Measurements from ENCODE around the gene PPP1R14D.

The PPP1R14D gene

DNA sequence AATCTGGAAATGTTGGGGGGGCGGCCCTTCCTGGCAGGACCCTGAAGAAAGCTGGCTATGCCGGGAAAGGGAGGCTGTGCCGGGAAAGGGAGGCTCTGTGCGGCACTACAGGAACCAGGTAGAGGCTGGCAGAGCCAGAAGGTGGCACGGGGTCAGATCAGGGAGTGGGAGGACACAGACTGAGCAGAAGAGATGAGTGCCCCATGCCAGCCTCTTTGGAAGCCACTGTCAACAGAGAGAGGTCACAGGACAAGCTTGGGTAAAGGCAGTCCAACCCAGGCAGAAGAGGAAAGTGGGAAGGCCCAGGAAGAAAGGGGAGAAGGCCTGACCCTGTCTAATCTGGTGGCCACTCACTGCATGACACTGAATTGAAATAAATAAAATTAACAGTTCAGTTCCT, 57.3 kb downstream of the PPP1R14D start:
- TF ChIP-seq, protein P1, sequence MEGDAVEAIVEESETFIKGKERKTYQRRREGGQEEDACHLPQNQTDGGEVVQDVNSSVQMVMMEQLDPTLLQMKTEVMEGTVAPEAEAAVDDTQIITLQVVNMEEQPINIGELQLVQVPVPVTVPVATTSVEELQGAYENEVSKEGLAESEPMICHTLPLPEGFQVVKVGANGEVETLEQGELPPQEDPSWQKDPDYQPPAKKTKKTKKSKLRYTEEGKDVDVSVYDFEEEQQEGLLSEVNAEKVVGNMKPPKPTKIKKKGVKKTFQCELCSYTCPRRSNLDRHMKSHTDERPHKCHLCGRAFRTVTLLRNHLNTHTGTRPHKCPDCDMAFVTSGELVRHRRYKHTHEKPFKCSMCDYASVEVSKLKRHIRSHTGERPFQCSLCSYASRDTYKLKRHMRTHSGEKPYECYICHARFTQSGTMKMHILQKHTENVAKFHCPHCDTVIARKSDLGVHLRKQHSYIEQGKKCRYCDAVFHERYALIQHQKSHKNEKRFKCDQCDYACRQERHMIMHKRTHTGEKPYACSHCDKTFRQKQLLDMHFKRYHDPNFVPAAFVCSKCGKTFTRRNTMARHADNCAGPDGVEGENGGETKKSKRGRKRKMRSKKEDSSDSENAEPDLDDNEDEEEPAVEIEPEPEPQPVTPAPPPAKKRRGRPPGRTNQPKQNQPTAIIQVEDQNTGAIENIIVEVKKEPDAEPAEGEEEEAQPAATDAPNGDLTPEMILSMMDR (IDR thresholded peaks at IDR 0.05; ENCODE audit: borderline replicate concordance, control extremely low read depth, extremely low read depth, insufficient read depth, missing control alignments), result no peak
- in situ Hi-C loops (cut with MboI; ENCODE audit: low sequenced_read_pairs, unreplicated experiment), result no loop called here
- DNase-seq (ENCODE audit: low spot score), result no peak

DNA sequence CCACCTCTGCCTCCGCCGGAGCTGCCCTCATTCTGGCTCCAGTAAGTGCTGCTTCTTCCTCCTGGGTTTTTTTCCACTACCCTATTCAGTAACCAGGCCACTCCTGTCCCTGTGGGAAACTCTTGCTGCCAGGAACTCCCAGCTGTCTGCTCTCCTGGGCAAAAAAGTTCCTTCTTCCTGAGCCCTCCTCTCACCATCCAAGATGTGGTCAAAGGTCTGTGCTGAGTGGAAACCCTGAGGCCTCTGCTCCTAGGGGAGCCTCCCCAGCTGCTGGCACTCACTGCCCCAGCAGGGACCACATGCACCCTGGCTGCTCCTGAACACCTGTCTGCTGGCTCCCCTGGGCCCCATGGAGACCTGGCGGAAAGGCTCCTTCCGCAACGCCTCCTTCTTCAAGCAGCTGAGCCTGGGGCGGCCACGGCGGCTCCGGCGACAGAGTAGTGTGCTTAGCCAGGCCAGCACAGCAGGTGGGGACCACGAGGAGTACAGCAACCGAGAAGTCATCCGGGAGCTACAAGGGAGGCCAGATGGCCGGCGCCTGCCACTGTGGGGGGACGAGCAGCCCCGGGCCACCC, 58.3 kb downstream of the PPP1R14D start:
- TF ChIP-seq, protein P1 (IDR thresholded peaks at IDR 0.05; ENCODE audit: borderline replicate concordance, control extremely low read depth, extremely low read depth, insufficient read depth, missing control alignments), result no peak
- peak; percentile 47 for DNase-seq (ENCODE audit: low spot score)
- in situ Hi-C loops (cut with MboI; ENCODE audit: low sequenced_read_pairs, unreplicated experiment), result no loop called here

DNA sequence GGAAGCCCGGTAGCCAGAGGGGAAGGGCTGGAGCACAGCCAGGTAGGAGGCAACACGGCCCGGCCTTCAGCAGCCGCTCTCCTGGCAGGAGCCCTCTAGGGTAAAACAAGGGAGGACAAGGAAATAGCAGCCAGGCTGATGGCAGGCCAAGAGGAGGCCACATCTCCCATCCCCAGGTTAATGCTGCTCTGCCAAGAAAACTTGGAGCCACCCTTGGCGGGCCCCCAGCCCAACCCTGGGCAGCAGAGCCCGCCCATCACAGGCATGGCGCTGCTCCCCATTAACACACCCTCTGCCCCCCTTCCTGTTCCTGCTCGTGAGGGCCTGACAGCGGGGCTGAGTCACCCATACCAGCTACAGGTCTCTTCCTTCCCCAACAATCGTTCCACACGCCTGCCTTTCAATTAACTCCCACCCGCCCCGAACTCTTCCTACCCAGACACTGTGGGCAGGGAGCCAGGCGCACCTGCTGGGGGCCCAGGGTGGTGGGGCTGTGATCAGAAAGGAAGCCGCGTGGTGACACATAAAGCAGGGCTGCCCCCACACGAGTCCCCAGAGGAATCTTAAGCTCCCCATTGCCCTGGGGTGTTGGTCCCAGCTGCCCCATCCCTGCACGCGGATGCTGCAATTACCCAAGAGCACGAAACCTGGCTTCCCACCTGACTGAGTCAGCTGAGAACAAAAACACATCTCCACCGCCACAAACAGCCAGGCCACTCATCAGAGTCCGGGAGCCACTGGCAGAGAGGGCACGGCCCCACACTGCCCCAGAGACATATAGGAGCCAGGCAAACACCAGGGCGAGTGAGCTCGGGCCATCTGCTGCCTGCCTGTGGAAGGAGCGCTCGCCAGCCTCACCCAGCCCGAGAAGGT, 59.0 kb downstream of the PPP1R14D start, which contains the start of gene C15orf62:
Gene C15orf62 (plus strand): TSS at position 707 of the 873 bp plus-strand sequence. CDS start 516 bp downstream, outside the sequence.
- TF ChIP-seq, protein P1 (IDR thresholded peaks at IDR 0.05; ENCODE audit: borderline replicate concordance, control extremely low read depth, extremely low read depth, insufficient read depth, missing control alignments), result no peak
- peak; percentile 75 for DNase-seq (ENCODE audit: low spot score)
- in situ Hi-C loops (cut with MboI; ENCODE audit: low sequenced_read_pairs, unreplicated experiment), result no loop called here

DNA sequence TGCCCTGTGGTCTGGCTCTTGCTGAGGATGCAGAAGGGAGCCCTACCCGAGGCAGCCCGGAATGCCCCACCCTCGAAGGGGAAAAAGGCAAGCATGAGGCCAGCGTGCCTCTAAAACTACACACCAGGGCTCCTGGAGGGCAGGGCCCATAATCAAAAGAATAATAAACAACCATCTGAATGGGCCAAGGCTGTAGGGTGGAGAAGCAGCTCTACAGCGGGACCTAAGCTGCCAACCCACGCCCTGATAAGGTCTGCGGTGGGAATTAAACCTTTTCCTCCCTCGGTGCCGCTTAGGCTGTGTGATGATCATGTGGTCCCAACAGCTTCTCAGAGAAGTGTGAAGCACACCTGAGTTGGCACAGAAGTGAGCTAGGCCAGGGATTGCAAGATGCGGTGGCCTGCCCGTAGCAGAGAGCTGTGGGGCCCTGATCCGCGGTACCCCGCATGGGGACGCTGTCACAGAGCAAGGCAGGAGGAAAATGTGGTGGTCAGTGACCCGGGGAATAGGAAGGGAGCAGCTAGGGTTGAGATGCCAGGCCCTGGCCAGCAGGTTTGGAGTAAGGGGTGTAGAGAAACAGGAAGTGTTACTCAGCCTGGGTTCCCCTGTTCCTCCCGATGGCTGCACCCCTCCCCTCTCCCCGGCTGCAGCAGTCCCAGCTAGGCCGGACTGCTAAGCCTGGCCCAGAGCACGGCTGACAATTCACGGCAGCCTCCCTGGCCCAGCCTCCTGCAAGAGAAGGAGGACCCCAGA, 59.8 kb downstream of the PPP1R14D start:
- DNase-seq (ENCODE audit: low spot score), result peak; percentile 56
- in situ Hi-C loops (cut with MboI; ENCODE audit: low sequenced_read_pairs, unreplicated experiment), result no loop called here
- TF ChIP-seq, protein P1 (IDR thresholded peaks at IDR 0.05; ENCODE audit: borderline replicate concordance, control extremely low read depth, extremely low read depth, insufficient read depth, missing control alignments), result no peak

DNA sequence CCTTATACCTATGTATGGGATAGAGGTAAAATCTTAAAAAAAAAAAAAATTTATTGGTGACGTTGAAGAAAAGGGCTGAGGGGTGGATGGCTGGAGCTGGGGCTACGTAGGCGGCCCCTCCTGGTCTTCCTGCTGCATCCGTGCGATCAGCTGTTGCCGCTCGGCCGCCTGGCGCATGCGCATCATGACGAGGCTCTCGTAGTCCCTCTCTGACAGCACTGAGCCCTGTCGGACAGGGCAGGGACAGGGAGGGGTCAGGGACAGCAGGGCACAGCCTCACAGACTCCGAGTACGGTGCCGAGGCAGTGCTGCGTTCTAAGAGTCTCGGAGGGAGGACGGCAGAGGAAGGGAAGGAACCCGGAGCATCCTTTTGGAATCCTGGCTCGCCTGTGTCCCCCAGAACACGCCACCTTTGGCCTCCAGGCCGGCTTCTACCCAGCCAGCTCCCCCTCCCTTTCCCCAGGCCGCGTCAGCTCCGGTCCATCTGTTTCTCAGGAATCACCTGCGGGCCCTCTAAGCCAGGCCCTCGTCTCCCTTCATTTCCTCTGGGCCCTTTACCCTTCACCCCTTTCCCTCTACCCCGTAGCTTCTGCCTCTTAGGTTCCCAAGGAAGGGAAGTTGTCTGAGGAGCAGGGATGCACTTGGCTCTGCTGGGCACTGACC, 60.5 kb downstream of the PPP1R14D start:
- in situ Hi-C loops (cut with MboI; ENCODE audit: low sequenced_read_pairs, unreplicated experiment), result no loop called here
- DNase-seq (ENCODE audit: low spot score), result no peak
- TF ChIP-seq, protein P1 (IDR thresholded peaks at IDR 0.05; ENCODE audit: borderline replicate concordance, control extremely low read depth, extremely low read depth, insufficient read depth, missing control alignments), result no peak
